Endodermal cell (in vitro differentiated cells): ENCODE data around the gene NRM. TPM values are rescaled to one million over a fixed set of nuclear protein-coding genes. Genes with fewer than 3 reads are reported as not detected.

Source experiments
- DNase-seq: peaks from one replicate; pipeline ENCODE4 v3.0.0-alpha.2; 2017
- H3K27ac ChIP-seq: 2 replicates; pipeline ENCODE4 v1.5.1; 2013; ENCODE audit warnings: mild to moderate bottlenecking, low read depth, low read length, moderate library complexity
- H3K27me3 ChIP-seq: 2 replicates; pipeline ENCODE4 v1.6.1; 2013; ENCODE audit warnings: mild to moderate bottlenecking, low read length, moderate library complexity; ENCODE audit not compliant: insufficient read depth, control insufficient read depth, poor library complexity, severe bottlenecking
- H3K36me3 ChIP-seq: 2 replicates; pipeline ENCODE4 v1.7.0; 2013; ENCODE audit warnings: mild to moderate bottlenecking, low read length, moderate library complexity; ENCODE audit not compliant: control insufficient read depth, insufficient read depth
- H3K4me1 ChIP-seq: one replicate; pipeline ENCODE4 v1.7.0; 2013; ENCODE audit warnings: low read length; ENCODE audit not compliant: control insufficient read depth, insufficient read depth
- H3K4me3 ChIP-seq: 2 replicates; pipeline ENCODE4 v1.5.1; 2013; ENCODE audit warnings: mild to moderate bottlenecking, low read length, moderate library complexity
- H3K9ac ChIP-seq: 2 replicates; pipeline ENCODE4 v1.6.1; 2013; ENCODE audit warnings: mild to moderate bottlenecking, low read length, moderate library complexity; ENCODE audit not compliant: poor library complexity, severe bottlenecking; ENCODE audit errors: extremely low read depth
- H3K9me3 ChIP-seq: 2 replicates; pipeline ENCODE4 v1.6.1; 2013; ENCODE audit warnings: mild to moderate bottlenecking, low read length, moderate library complexity; ENCODE audit not compliant: control insufficient read depth
- H3K27ac Mint-ChIP-seq: 2 replicates; pipeline ENCODE4 v1.8.0; 2020; ENCODE audit warnings: mixed read lengths
- H3K27me3 Mint-ChIP-seq: 2 replicates; pipeline ENCODE4 v1.8.0; 2021; ENCODE audit warnings: mild to moderate bottlenecking, mixed read lengths; ENCODE audit not compliant: insufficient read depth
- H3K36me3 Mint-ChIP-seq: 2 replicates; pipeline ENCODE4 v1.8.0; 2020; ENCODE audit warnings: low read depth, mixed read lengths
- H3K4me1 Mint-ChIP-seq: 2 replicates; pipeline ENCODE4 v1.8.0; 2020; ENCODE audit warnings: mixed read lengths
- H3K4me3 Mint-ChIP-seq: 2 replicates; pipeline ENCODE4 v1.8.0; 2020; ENCODE audit warnings: mild to moderate bottlenecking, moderate library complexity, mixed read lengths
- H3K9me3 Mint-ChIP-seq: 2 replicates; pipeline ENCODE4 v1.8.0; 2020; ENCODE audit warnings: mild to moderate bottlenecking, mixed read lengths
- CTCF ChIP-seq: fragments of 200-600 bp; sonication (generic); conservative IDR thresholded peaks from 2 replicates; pipeline ENCODE4 v1.5.0; 2021; ENCODE audit warnings: antibody characterized with exemption, mild to moderate bottlenecking
- WGBS, 2 experiments: methylation state at CpG; one replicate each; pipeline versions ENCODE4 v1.1.5 to v1.1.7; 2013; ENCODE audit warnings: missing lambda C conversion rate in 2 of 2, mixed read lengths in 1 of 2; ENCODE audit not compliant: insufficient coverage in 1 of 2, insufficient read length in 1 of 2; 5-methylcytosine and 5-hydroxymethylcytosine counted together
- total RNA-seq, 2 donors: library from RNA; stranded (reverse); fragmentation: NEBNext Ultra II Directional in 1 of 2; extraction: Animal tissue kit (Norgen Biotek cat#: 25700) in 1 of 2; gene quantifications; 2 replicates in 1 of 2; 3 replicates in 1 of 2; pipeline ENCODE4 v1.2.1, GENCODE V29; 2021

Gene NRM
- total RNA-seq, 2 donors from 2014 or later: 37.1 TPM

- Histone ChIP-seq H3K9me3 (no peaks in the 10 kb centered on the region), H3K27me3 (no peaks in the 10 kb centered on the region), H3K4me1 (peaks cover 4% of the 10 kb centered on the region), H3K9ac (no peak overlapping the region), H3K4me3 (no peak overlapping the region), H3K27ac (no peak overlapping the region), H3K36me3 (peaks cover 61% of the 10 kb centered on the region)
- Mint-ChIP-seq H3K4me3 (no peak overlapping the region), H3K36me3 (peaks cover 50% of the 10 kb centered on the region), H3K27ac (peak overlapping the region; percentile 13), H3K27me3 (no peaks in the 10 kb centered on the region), H3K9me3 (no peaks in the 10 kb centered on the region), H3K4me1 (peaks cover 18% of the 10 kb centered on the region)
- DNase-seq: no peak
- TF ChIP-seq CTCF: no peak
- 90 to 100% methylated on average over 2 to 5 of the region's 5 CpGs for WGBS, 2 experiments
Measured at GRCh38 chr6:30644769-30645168, 46.0 kb downstream of the NRM start.

GRCh38 chr6:30643656-30644055 is 47.1 kb downstream of the NRM start:
- Histone ChIP-seq H3K27me3 (no peaks in the 10 kb centered on the region), H3K4me3 (no peak overlapping the region), H3K27ac (no peak overlapping the region), H3K36me3 (peaks cover 67% of the 10 kb centered on the region), H3K9me3 (no peaks in the 10 kb centered on the region), H3K4me1 (peaks cover 4% of the 10 kb centered on the region), H3K9ac (no peak overlapping the region)
- DNase-seq: no peak
- no peak overlapping the region for H3K4me3 Mint-ChIP-seq
- no peaks in the 10 kb centered on the region for H3K27me3 Mint-ChIP-seq
- H3K27ac Mint-ChIP-seq: no peak overlapping the region
- peaks cover 51% of the 10 kb centered on the region for H3K36me3 Mint-ChIP-seq
- no peak for TF ChIP-seq CTCF
- 82 to 96% methylated on average over 2 of the region's 2 CpGs for WGBS, 2 experiments
- H3K9me3 Mint-ChIP-seq: no peaks in the 10 kb centered on the region
- peaks cover 18% of the 10 kb centered on the region for H3K4me1 Mint-ChIP-seq

GRCh38 chr6:30641048-30641447 is 49.7 kb downstream of the NRM start:
- Mint-ChIP-seq H3K9me3 (no peaks in the 10 kb centered on the region), H3K4me1 (peaks cover 5% of the 10 kb centered on the region), H3K4me3 (no peak overlapping the region), H3K27me3 (no peaks in the 10 kb centered on the region), H3K36me3 (peaks cover 63% of the 10 kb centered on the region), H3K27ac (no peak overlapping the region)
- H3K9ac ChIP-seq: no peak overlapping the region
- H3K4me1 ChIP-seq: peaks cover under 1% of the 10 kb centered on the region
- no peak for TF ChIP-seq CTCF
- WGBS, 2 experiments: 90 to 100% methylated on average over 1 of the region's 1 CpG
- H3K4me3 ChIP-seq: no peak overlapping the region
- peaks cover 73% of the 10 kb centered on the region for H3K36me3 ChIP-seq
- no peaks in the 10 kb centered on the region for H3K27me3 ChIP-seq
- no peak for DNase-seq
- no peak overlapping the region for H3K27ac ChIP-seq
- H3K9me3 ChIP-seq: no peaks in the 10 kb centered on the region
